ENCODE measurements around the gene ZNF766.
A peak's percentile ranks its signal among the peaks of the same experiment; 100 is the strongest.
"Not testable (repeated sequence)": the region's sequence is repeated elsewhere in the genome, so short reads cannot be mapped to it uniquely, and the experiment has no call there.

Gene ZNF766

DNA sequence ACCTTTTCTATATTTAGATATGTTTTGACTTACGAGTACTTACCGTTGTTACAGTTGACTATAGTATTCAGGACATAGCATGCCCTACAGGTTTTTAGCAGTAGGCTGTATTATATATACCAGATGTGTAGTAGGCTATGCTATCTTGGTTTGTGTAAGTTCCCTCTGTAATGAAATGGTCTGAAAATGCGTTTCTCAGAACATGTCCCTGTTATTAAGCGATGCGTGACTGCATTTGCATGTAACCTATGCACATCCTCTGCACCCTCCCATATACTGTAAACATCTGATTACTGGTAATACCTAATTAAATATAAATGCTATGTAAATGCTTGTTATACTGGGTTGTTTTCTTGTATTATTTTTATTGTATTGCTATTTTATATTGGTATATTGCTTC, 6.6 kb downstream of the ZNF766 start:
- DNase-seq (ENCODE audit: low spot score) = no peak

DNA sequence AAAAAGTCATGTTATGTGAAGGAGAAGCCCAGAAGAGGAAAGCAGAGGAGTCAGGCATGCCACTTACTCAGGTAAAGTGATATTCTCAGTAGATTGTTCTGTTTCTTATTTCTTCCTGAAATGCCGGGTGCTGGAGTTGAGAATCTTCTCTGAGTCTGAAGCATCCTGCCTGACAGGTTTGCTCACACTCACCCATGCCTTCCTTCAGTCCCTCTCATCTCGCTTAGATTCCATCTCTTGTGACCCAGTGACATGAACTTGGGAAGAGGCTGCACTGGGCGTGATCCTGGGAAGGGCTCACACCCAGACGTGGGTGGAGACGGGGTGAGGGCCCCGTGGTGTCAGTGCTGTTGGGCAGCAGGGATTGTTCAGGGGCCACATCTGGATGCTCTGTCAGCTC, 8.1 kb downstream of the ZNF766 start:
- DNase-seq (ENCODE audit: low spot score) = no peak

DNA sequence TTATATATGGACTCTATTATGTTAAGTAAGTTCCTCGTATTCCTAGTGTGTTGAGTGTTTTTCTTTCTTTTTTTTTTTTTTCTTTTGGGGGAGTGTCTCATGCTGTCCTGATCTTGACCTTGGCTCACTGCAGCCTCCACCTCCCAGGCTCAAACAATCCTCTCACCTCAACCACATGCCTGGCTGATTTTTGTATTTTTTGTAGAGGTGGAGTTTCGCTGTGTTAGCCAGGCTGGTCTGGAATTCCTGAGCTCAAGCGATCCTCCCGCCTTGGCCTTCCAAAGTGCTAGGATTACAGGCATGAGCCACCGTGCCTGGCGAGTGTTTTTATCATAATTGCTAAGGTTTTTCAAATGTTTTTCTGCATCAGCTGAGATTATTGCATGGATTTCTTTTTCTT, 16.9 kb downstream of the ZNF766 start:
- DNase-seq (ENCODE audit: low spot score) = no peak

DNA sequence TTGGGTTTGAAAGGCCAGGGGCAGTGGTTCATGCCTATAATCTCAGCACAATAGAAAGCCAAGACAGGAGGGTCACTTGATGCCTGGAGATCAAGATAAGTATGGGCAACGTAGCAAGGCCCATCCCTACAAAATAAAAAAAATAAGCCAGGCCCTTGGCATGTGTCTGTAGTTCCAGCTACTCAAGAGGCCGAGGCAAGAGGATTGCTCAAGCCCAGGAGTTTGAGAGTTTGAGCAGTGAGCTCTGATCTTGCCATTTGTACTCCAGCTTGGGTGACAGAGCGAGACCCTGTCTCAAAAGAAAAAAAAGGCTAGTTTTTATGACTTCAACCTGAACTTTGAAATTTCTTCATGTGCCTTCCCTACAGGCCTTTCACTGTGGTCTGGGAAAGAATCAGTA, 22.4 kb downstream of the ZNF766 start:
- DNase-seq (ENCODE audit: low spot score) = no peak

DNA sequence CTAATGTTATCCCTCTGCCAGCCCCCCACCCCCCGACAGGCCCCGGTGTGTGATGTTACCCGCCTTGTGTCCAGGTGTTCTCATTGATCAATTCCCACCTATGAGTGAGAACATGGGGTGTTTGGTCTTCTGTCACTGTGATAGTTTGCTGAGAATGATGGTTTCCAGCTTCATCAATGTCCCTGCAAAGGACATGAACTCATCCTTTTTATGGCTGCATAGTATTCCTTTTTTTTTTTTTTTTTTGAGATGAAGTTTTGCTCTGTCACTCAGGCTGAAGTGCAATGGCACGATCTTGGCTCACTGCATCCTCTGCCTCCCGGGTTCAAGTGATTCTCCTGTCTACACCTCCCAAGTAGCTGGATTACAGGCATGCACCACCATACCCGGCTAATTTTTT, 23.6 kb downstream of the ZNF766 start:
- DNase-seq (ENCODE audit: low spot score) = not testable (repeated sequence)

DNA sequence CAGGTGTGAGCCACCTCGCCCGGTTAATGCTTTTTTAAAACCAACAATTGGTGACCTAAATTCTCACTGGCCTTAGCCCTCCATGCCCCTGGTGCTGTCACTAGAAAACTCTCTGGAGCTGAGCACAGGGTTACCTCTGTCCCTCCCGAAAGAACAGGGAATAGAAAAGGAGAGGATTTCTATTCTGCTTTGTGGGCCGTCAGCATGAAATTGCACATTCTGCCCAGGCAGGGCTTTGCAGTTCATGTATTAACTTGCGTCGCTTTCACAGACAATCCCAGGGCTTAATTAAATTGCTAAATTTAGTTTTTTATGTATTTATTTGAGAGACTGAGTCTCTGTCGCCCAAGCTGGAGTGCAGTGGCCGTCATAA, 27.0 kb downstream of the ZNF766 start:
- no peak for DNase-seq (ENCODE audit: low spot score)

DNA sequence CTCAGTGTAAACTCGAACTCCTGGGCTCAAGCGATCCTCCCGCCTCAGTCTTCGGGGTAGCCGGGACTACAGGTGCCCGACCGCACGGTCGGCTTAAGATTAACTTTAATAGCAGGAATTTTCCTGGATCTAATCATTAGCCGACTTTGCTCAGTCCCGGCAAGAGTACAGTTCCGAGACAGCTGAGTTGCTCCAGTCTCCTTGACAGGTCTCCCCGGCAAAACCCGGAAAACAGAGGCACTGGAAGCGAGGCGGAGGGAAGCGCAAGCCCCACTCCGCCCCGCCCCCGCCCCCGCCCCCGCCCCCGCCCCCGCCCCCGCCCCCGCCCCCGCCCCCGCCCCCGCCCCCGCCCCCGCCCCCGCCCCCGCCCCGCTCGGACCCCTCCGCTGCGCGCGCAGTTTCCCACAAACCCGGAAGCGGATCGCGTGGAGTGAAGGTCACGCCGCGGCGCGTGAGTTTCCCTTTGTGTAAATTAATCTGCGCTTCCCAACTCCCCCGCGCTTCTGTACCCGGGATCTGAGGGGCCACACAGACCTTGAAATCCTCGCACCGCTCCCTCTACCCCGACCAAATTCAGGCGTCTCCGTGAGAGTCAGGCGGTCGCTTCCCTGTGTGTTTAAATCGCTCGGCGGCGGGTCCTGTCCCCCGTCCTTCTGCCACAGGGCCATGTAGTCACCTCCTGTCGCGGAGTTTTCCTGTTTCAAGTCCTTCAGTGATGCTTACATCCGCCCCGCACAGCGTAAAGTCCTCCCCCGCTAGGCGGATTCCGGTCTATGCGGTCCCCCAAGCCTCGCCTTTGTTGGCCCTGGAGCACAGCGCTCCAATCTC, 27.6 kb downstream of the ZNF766 start, which contains the start of gene ZNF480:
Gene ZNF480, plus strand, starts transcription at position 397 of the 828 bp plus-strand sequence. CDS start 3,244 bp downstream, outside the sequence.
- peak; percentile 71 for DNase-seq (ENCODE audit: low spot score)

DNA sequence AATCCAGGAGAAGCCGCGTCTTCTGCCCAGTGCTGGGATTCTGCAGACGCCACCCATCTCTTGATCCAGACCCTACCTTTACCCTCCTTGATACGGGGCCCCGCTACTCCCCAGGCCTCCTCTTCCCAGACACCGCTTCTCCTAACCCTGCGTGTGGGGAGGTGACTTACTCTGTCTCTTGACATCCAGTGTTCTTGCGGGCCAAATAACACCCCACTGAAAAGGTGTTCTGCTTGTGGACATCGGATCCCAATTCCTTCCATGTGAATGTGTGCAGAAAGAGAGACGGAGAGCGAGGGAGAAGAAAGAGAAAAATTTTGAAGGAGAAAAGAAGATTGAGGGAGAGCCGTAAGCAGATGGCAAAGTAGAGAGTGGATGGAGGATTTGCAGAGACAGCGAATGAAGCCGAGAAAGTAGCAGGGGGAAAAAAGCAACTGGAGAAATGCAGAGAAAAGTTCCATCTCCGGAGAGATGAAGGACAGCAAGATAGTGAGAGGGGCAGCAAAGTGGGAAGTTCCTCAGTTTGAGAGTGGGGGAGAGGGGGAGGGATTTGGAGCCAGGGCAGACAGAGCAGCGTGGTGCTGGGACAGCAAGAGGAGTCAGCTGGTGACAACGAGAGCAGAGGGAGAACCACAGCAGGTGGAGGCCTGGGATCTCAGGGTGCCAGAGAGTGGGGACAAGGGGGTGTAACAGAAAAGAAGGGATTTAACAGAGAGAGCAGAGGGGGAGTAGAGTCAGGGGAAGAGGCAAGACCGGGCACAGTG, 28.4 kb downstream of the ZNF766 start:
- no peak for DNase-seq (ENCODE audit: low spot score)

DNA sequence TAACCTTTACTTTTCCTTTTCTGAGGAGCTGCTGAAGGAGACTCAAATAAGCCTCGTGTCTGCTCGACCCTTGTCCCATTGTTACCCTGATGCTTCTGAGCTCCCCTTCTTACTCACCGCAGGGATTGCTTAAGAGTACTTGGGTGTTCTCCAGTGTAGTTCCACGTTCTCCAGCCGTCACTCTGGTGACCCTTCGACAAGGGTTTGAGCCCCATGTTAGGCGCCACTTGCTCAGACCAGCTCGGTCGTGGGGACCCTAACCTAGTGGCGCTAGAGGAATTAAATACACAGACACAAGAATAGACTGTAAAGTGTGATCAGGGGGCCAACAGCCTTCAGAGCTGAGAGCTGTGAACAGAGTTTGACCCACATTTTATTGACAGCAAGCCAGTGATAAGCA, 37.9 kb downstream of the ZNF766 start:
- DNase-seq (ENCODE audit: low spot score) = no peak

DNA sequence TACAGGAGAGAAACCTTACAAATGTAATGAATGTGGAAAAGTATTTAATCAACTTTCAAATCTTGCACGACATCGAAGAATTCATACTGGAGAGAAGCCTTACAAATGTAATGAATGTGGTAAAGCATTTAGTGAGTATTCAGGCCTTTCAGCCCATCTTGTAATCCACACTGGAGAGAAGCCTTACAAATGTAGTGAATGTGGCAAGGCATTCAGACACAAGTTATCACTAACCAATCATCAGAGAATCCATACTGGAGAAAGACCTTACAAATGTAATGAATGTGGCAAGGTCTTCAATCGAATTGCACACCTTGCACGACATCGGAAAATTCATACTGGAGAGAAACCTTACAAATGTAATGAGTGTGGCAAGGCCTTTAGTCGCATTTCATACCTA, 53.0 kb downstream of the ZNF766 start:
- DNase-seq (ENCODE audit: low spot score) = no peak

DNA sequence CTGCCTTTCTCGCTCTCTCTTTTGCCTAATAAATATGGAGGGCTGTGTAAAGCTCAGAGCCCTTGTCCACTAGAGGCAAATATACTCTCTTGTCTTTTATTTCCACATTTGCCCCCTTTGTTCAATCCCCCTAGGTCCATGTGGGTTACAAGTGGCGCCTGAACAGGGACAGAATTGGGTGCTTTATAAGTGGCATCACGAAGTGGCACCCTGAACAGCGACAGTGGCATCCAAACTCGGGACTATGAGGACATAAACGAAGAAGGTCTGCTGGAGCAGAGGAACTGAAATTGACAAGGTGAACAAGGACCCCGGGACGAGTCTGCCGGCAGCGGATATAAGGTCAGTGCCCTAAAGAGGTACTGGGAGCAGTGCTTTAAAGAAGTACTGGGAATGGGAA, 62.4 kb downstream of the ZNF766 start:
- no peak for DNase-seq (ENCODE audit: low spot score)

DNA sequence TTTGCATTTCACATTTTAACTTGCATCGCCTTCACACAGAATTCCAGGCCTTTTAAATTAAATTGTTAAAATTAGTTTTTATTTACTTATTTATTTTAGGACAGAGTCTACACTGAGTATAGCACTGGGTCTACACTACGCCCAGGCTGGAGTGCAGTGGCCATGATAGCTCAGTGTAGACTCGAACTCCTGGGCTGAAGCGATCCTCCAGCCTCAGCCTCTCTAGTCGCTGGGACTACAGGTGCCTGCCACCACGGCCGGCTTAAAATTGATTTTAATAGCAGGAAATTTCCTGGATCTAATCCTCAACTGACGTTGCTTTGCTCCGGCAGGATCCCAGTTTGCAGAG, 66.4 kb downstream of the ZNF766 start:
- DNase-seq (ENCODE audit: low spot score) = no peak

DNA sequence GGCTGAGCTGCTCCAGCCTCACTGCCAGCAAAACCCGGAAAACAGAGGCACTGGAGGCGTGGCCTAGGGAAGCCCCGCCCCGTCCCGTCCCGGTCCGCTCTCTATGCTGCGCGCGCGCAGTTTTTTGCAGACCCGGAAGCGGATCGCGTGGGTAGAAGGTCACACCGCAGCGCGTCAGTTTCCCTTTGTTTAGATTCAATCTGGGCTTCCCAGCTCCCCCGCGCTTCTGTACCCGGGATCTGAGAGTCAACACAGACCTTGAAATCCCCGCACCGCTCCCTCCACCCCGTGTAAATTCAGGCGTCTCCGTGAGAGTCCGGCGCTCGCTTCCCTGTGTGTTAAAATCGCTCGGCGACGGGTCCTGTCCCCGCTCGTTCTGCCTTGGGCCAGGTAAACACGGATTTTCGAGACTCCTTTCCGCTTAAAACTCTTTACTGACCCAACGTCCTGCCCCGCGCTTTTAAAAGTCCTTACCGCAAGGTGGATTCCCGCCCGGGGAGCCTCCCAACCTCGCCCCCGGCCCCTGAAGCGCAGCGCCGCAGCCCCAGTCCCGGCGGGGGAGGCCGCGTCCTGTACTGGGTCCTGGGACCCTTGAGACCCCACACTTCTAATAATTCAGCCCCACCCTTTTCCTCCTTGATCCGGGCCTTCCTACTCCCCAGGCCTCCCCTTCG, 66.9 kb downstream of the ZNF766 start, which contains the start of gene ZNF610:
Gene ZNF610, plus strand, starts transcription at position 127 of the 674 bp plus-strand sequence. CDS start 12,930 bp downstream, outside the sequence.
- DNase-seq (ENCODE audit: low spot score) = peak; percentile 75

DNA sequence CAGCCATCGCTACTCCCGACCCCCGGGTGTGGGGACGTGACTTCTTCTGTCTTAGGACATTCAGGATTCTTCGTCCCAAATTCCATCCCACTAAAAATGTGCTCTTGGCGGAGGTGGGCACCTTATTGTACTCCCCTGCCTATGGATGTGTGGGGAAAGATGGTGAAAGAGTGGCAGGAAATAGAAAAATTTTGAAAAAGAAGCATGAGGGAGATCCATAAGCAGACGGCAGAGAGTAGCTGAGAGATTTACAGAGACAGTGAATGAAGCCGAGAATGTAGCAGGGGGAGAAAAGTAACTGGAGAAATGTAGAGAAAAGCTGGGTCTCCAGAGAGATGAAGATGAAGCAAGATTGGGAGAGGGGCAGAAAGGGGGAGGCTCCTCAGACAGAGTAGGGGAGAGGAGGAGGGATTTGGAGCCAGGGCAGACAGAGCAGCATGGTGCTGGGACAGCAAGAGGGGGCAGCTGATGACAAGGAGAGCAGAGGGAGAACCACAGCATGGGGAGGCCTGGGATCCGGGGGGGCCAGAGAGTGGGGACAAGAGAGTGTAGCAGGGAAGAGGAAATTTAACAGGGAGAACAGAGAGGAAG, 67.5 kb downstream of the ZNF766 start:
- no peak for DNase-seq (ENCODE audit: low spot score)

DNA sequence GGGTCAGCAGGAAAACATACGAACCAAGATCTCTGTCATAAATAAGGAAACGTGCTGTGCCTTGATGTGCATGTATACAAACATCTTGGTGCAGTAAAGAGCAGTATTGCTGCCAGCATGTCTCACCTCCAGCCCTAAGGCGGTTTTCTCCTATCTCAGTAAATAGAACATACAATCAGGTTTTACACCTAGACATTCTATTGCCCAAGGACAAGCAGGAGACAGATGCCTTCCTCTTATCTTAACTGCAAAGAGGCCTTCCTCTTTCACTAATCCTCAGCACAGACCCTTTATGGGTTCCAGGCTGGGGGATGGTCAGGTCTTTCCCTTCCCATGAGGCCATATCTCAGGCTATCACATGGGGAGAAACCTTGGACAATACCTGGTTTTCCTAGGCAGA, 69.6 kb downstream of the ZNF766 start:
- DNase-seq (ENCODE audit: low spot score) = not testable (repeated sequence)

DNA sequence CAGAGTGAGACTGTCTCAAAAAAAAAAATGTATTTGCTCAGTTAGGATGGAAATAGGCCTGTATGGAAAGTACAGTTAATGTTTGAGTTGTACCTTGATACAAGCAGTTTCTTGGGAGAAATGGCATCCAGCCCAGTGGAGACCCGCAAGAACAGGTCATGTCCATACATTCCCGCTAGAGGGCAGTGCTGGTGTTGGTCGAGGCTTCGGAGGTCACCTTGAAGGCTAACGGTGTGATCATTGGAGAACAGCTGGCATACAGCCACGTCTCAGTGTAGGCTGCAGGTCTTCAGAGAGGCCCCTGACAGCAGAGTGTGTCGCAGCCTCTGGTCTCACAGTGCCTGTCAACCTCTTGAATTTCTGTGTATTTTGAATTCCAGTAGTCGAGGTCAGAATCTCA, 74.2 kb downstream of the ZNF766 start:
- peak; percentile 15 for DNase-seq (ENCODE audit: low spot score)

DNA sequence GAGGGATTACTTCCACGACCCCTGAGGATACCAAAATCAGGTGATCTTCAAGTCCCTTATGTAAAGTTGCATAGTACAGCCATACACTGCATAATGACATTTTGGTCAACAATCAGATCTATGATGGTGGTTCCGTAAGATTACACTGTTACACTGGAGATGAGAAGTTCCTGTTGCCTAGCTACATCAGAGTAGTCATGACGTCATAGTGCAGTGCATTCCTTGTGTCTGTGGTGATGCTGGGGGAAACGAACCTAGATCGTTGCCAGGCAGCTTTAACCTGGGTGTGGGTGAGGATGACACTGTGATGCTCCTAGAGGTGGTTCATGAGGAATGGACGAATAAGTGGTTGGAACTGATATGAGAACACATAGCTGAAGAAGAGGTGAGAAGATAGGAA, 75.8 kb downstream of the ZNF766 start:
- DNase-seq (ENCODE audit: low spot score) = no peak

All from activated CD4-positive, alpha-beta T cell treated with anti-CD3 and anti-CD28 coated beads, Interleukin-2, Interleukin-4, amounts not matched to agents 100 ng/mL and 50 ng/mL, durations not matched to agents 16 hours and 8 hours (primary cell).